ENCODE measurements around the gene DAB2IP.

DAB2IP gene

GRCh38 chr9:121727295-121728020 lies 76.0 kb downstream of the DAB2IP start:
- DNase-seq (ENCODE audit: low spot score) = no peak

GRCh38 chr9:121728916-121729315 lies 77.5 kb downstream of the DAB2IP start:
- no peak for DNase-seq (ENCODE audit: low spot score)

GRCh38 chr9:121729769-121730562 lies 78.5 kb downstream of the DAB2IP start:
- DNase-seq (ENCODE audit: low spot score) = no peak

GRCh38 chr9:121731090-121731489 lies 79.7 kb downstream of the DAB2IP start:
- no peak for DNase-seq (ENCODE audit: low spot score)

GRCh38 chr9:121731919-121732318 lies 80.5 kb downstream of the DAB2IP start:
- DNase-seq (ENCODE audit: low spot score) = no peak

- no peak for DNase-seq (ENCODE audit: low spot score)
Measured at GRCh38 chr9:121732389-121732788, 81.0 kb downstream of the DAB2IP start.

- no peak for DNase-seq (ENCODE audit: low spot score)
Measured at GRCh38 chr9:121732886-121733285, 81.5 kb downstream of the DAB2IP start.

GRCh38 chr9:121734465-121734864 lies 83.0 kb downstream of the DAB2IP start:
- DNase-seq (ENCODE audit: low spot score) = no peak

GRCh38 chr9:121735065-121735792 lies 83.8 kb downstream of the DAB2IP start:
- peak; percentile 70 for DNase-seq (ENCODE audit: low spot score)

- peak; percentile 62 for DNase-seq (ENCODE audit: low spot score)
Measured at GRCh38 chr9:121735793-121736770, 84.6 kb downstream of the DAB2IP start.

GRCh38 chr9:121736934-121737462 lies 85.6 kb downstream of the DAB2IP start:
- DNase-seq (ENCODE audit: low spot score) = peak; percentile 74

GRCh38 chr9:121737481-121737931 lies 86.1 kb downstream of the DAB2IP start:
- no peak for DNase-seq (ENCODE audit: low spot score)

- no peak for DNase-seq (ENCODE audit: low spot score)
Measured at GRCh38 chr9:121738411-121738810, 87.0 kb downstream of the DAB2IP start.

GRCh38 chr9:121738968-121739367 lies 87.5 kb downstream of the DAB2IP start:
- DNase-seq (ENCODE audit: low spot score) = peak; percentile 68

- no peak for DNase-seq (ENCODE audit: low spot score)
Measured at GRCh38 chr9:121739971-121740370, 88.5 kb downstream of the DAB2IP start.

- peak; percentile 33 for DNase-seq (ENCODE audit: low spot score)
Measured at GRCh38 chr9:121741228-121741918, 89.9 kb downstream of the DAB2IP start.

- peak; percentile 59 for DNase-seq (ENCODE audit: low spot score)
Measured at GRCh38 chr9:121741919-121742283, 90.5 kb downstream of the DAB2IP start.

GRCh38 chr9:121742923-121743322 lies 91.5 kb downstream of the DAB2IP start:
- no peak for DNase-seq (ENCODE audit: low spot score)

GRCh38 chr9:121743441-121744001 lies 92.1 kb downstream of the DAB2IP start:
- peak; percentile 93 for DNase-seq (ENCODE audit: low spot score)

GRCh38 chr9:121744002-121744686 lies 92.7 kb downstream of the DAB2IP start:
- peak; percentile 69 for DNase-seq (ENCODE audit: low spot score)
